ENCODE measurements around the gene DNAJC16.

Gene DNAJC16

GRCh38 chr1:15540186-15540585 is 13.5 kb downstream of the DNAJC16 start:
- no peak for DNase-seq (ENCODE audit: low read depth in 2 of 2)

GRCh38 chr1:15541231-15541792 is 14.7 kb downstream of the DNAJC16 start:
- DNase-seq (ENCODE audit: low read depth in 2 of 2): no peak

GRCh38 chr1:15542388-15543250 is 16.0 kb downstream of the DNAJC16 start:
- no peak for DNase-seq (ENCODE audit: low read depth in 2 of 2)

GRCh38 chr1:15543251-15543588 is 16.6 kb downstream of the DNAJC16 start:
- no peak for DNase-seq (ENCODE audit: low read depth in 2 of 2)

DNA sequence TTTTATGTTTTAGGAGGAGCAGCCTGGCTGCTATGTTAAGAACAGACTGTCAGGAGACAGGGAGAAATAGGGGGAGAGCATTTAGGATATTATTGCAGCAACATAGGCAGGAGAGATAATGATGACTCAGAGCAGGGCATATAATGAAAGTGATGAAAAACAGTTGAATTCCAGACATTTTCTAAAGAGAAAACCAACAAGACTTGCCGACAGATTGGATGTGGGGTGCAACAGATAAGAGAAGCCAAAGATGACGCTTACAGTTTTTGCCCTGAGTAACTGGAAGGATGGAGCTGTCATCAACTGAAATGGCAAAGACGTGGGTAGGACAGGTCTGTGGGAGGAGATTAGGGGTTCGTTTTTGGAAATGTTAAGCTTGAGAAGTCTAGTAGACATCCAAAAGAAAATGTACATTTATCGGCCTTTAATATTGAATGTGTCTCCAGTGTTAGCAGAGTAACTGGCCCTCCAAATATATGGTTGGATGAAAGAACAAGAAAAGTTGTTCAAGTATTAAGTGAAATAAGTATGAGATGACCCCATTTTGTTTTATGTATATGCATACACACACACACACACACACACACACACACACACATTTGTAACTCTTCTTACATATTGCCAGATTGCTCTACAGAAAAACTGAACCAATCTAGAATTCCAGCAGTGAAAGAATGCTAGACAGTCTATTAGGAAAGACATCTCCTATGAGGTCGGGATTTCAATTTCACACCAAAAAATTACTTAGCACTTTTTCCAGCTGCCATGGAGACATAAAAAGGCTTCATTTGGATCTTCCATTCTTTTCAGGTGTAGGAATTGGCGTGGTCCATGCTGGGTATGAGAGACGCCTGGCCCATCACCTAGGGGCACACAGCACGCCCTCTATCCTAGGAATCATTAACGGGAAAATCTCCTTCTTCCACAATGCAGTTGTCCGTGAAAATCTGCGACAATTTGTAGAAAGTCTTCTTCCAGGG is 17.2 kb downstream of the DNAJC16 start:
- DNase-seq (ENCODE audit: low read depth in 2 of 2): no peak

GRCh38 chr1:15546641-15547040 is 20.0 kb downstream of the DNAJC16 start:
- no peak for DNase-seq (ENCODE audit: low read depth in 2 of 2)

- DNase-seq (ENCODE audit: low read depth in 2 of 2): no peak
These were observed 23.9 kb downstream of the DNAJC16 start for GRCh38 chr1:15550573-15550972.

DNA sequence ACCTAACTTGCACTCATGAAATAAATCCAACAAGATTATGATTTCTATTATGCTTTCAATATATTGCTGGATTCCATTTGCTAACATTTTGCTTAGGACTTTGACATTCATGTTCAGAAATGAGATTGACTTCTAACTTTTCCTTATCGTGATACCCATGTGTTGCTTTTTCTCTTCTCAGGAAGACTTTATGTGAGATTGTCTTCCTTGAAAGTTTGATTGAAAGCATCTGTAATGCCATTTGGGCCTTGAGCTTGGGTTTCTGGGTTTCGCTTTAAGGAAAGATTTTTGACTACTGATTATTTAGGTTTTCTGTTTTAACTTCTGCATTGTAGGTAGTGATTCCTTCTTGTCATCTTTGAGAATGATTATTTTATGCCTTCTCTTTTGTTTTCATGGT is 30.4 kb downstream of the DNAJC16 start:
- no peak for DNase-seq (ENCODE audit: low read depth in 2 of 2)

GRCh38 chr1:15557594-15557993 is 30.9 kb downstream of the DNAJC16 start:
- DNase-seq (ENCODE audit: low read depth in 2 of 2): no peak

GRCh38 chr1:15558516-15558915 is 31.9 kb downstream of the DNAJC16 start:
- DNase-seq (ENCODE audit: low read depth in 2 of 2): no peak

DNA sequence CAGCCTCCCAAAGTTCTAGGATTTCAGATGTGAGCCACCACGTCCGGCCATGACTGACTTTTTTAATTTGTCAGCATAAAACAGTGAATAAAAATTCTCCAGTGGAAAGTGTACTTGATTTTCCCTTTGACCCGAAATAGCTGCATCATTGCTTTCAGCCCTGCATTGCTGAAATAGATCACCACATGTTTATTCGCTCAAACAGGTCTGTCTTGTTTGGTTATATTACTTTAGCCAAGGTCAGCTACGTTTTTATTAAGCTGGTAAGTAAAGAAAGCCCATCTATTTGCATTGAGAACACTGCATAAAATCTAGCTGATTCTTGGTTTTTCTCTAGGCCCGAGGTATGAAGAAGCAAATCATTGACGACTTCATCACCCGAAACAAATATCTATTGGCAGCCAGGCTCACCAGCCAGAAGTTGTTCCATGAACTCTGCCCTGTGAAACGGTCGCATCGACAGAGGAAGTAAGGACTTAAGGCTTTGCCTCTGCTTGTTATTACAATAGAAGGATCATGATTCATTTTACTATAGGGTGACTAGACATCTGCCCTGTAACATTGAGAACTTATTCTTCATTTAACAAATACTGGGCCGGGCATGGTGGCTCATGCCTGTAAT is 32.7 kb downstream of the DNAJC16 start:
- DNase-seq (ENCODE audit: low read depth in 2 of 2): no peak

DNA sequence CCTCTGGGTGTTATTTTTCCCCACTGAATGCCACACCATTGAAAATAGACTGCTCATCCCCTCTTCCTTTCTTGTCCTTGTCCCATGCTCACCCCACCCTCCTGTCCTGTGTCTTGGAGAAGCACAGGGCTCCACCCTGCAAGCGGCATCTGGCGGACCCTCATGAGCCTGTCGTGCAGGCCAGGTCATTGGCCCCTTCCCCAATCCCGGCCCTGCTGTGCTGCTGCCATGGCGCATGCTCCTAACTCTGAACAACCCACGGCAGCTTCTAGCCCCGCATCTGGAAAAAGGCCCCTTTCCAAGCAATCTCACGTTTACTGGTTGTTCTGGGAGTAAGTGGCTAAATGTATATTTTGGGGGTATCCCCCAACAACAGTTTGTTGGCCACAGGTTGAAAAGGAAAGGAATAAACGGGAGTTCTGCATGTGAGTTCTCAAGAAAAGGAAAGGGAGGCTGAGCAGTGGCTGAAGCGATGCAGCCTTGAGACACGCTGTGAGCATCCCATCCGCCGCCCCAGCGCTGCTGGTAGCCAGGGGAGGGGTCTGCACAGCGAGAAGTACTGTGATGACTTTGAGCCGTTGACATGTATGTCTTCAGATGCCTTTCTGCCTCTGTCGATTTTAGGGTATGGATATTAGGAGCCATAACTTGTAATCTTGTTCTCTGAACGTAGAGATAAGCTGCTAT is 41.9 kb downstream of the DNAJC16 start:
- no peak for DNase-seq (ENCODE audit: low read depth in 2 of 2)

GRCh38 chr1:15570861-15571260 is 44.2 kb downstream of the DNAJC16 start:
- DNase-seq (ENCODE audit: low read depth in 2 of 2): no peak

DNA sequence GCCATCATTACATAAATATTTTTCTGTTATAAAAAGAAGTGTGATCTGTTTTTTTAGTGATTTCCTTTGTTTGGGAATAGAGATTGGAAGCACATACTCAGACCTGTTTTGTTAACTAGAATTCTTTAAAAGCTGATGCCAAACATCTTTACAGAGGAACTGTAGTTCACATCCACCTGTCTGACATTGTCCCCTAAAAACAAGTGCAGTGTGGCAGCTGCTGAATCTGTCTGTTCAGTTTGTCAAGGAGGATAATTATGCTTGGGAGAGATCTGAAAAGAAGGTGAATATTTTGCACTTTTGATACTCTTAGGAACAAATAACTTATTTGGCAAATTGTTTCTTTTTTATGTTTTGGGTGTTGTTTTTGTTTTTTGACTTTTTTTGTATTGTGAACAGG is 44.6 kb downstream of the DNAJC16 start:
- no peak for DNase-seq (ENCODE audit: low read depth in 2 of 2)

- no peak for DNase-seq (ENCODE audit: low read depth in 2 of 2)
These were observed 46.8 kb downstream of the DNAJC16 start for GRCh38 chr1:15573477-15573876.

- DNase-seq (ENCODE audit: low read depth in 2 of 2): no peak
These were observed 48.1 kb downstream of the DNAJC16 start for GRCh38 chr1:15574741-15575140.

- no peak for DNase-seq (ENCODE audit: low read depth in 2 of 2)
These were observed 49.0 kb downstream of the DNAJC16 start for GRCh38 chr1:15575549-15576150.

DNA sequence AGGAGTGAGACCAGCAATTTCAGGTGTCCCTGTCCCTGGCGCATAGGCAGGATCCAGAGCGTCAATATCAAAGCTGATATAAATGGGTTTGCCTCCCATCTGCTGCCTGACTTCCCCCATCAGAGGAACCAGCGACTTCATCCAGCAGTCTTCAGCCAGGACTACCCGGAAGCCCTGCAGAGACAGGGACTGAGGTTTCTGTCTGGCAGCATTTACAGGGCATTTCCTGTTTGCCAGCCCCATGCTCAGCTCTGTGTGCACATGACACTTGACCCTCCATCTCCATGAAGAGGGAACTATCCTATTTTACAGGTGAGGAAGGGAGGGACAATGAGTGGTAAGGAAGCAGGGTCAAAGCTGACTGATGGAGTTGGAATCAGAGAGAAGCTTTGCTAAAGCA is 51.0 kb downstream of the DNAJC16 start:
- DNase-seq (ENCODE audit: low read depth in 2 of 2): no peak

DNA sequence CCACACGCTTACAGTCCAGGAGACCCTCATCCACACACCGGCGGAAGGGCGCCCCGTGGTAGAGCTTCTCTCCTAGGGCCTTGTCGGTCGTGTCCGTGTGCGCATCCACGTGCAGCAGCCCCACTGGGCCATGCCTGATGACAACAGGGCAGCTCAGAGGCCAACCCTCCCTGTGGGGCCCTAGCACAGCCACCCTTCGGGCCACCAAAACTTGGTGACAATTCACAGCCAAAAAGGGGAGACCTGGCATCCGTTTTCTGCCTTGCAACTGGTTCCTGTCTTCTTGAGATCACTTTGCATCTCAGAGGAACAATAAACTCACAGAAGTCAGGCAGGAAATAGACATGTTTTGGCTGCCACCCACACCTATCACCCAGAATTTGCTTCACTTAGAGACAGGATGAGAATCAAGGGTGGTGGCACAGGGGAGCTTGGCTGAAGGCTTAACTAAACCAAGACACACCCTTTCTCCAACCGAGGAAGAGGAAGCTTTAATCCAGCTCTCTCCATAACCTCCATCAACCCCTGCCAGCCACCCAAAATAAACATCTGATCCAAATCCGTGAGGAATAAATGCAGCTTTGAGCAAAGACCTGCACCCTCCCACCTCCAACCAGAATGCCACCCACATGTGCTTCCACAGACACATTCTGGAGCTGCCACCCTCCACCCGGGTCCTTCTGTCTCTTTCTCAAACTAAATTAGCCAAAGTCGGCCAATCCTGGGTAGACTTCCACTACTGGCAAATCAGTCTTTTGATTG is 52.5 kb downstream of the DNAJC16 start:
- no peak for DNase-seq (ENCODE audit: low read depth in 2 of 2)

DNA sequence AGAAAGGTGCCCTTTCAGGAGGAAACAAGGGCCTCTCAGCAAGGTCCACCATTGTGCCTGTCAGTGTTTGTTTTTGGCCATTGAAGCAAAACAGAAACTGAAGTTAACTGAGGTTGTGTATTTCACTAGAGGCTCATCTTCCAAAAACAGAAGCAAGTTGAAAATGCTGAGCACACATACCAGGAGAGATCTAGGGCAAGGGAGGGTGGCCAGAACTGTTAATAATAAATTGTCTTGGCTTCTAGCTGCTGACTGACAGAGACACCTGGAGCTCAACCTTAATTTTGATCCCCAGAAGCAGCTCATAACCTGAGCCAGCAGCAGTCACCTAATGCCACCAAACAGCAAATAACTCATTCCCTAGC is 53.0 kb downstream of the DNAJC16 start:
- no peak for DNase-seq (ENCODE audit: low read depth in 2 of 2)
